ENCODE results near the gene ATP4A.

Gene ATP4A

DNA sequence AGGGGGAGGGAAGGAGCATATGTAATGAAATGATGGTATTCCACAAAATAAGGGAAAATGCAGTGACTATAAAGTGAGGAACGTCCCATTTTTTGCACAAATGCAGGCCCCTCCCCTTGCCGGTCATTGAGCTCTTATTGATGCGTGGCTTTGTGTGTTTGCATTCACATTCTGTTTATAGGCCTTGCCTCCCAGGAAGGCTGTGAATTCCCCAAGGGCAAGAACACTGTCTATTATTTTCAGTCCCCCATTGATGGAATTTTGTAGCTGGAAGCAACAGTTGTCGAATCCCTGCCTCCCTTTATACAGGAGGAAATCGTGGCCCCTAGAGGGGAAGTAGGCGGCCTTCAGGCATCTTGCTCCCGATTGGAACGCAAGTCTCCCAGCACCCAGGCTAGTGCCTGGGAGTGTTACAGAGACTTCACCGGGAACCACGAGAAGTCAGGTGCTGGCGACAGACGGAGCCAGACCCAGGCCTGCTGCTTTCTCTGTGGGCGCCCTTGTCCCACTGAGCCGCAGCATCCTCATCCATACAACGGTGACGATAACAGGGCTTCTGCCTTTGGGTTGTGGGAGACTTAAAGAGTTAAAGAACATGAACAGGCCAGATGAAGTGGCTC, 42.2 kb downstream of the ATP4A start:
- TF ChIP-seq, protein P1, sequence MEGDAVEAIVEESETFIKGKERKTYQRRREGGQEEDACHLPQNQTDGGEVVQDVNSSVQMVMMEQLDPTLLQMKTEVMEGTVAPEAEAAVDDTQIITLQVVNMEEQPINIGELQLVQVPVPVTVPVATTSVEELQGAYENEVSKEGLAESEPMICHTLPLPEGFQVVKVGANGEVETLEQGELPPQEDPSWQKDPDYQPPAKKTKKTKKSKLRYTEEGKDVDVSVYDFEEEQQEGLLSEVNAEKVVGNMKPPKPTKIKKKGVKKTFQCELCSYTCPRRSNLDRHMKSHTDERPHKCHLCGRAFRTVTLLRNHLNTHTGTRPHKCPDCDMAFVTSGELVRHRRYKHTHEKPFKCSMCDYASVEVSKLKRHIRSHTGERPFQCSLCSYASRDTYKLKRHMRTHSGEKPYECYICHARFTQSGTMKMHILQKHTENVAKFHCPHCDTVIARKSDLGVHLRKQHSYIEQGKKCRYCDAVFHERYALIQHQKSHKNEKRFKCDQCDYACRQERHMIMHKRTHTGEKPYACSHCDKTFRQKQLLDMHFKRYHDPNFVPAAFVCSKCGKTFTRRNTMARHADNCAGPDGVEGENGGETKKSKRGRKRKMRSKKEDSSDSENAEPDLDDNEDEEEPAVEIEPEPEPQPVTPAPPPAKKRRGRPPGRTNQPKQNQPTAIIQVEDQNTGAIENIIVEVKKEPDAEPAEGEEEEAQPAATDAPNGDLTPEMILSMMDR (IDR thresholded peaks at IDR 0.05; ENCODE audit: low read length, missing control alignments), result no peak
- no peak for DNase-seq (ENCODE audit: low read depth)

DNA sequence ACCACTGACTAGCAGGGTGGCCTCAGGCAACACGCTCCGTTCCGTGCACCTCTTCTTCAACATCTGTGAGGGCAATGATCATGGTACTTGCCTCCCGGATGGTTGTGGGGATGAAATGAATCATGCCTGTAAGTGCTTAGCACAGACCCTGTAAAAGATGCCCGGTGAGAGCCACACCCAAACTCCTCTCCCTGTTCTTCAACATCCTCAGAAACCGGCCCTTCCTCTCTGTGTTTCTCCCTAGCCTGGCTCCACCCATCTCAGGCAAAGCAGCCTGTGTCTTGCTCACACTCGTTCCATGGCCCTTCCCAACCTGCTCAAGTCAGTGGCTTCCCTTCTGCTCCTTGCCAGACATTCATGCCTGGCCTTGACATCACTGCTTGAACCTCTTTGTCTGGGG, 44.2 kb downstream of the ATP4A start:
- DNase-seq (ENCODE audit: low read depth), result peak; percentile 22
- TF ChIP-seq, protein P1 (IDR thresholded peaks at IDR 0.05; ENCODE audit: low read length, missing control alignments), result no peak
- H3K4me3 ChIP-seq (replicated peaks; ENCODE audit: low read depth, low read length), result no peak overlapping the region

More for the DNA sequence above, 42.2 kb downstream of the ATP4A start:
- H3K4me3 ChIP-seq (replicated peaks; ENCODE audit: low read depth, low read length), result no peak overlapping the region

DNA sequence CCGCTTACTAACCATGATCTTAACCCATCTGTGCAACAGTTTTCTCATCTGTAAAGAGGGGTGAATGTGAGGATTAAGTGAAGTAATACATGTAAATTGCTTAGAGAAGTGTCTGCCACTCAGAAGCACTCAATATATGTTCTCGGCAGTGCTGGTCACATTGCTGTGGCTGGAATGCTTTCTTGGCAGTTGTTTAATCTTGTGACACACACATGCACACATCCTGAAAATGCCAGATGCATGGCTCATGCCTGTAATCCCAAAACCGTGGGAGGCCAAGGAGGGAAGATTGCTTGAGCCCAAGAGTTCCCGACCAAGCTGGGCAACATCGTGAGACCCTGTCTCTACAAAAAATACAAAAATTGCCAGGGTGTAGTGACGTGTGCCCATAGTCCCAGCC, 45.1 kb downstream of the ATP4A start:
- DNase-seq (ENCODE audit: low read depth), result peak; percentile 98

DNA sequence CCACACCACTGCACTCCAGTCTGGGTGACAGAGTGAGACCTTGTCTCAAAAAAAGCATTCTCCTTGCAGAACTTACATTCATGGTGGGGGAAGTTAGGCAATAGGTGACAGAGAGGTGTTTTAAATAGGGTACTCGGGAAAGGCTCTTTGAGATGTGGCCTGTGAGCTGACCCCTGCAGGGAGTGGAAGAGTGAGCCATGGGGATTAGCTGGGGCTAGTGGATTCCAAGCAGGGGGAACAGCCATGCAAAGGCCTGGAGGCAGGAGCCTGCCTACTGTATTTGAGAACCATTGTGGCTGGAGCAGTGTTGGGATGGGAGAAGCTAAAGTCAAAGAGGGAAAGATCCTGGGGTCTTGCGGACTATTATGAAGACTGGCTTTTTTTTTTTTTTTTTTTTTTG, 46.1 kb downstream of the ATP4A start:
- TF ChIP-seq, protein P1 (IDR thresholded peaks at IDR 0.05; ENCODE audit: low read length, missing control alignments), result no peak
- H3K4me3 ChIP-seq (replicated peaks; ENCODE audit: low read depth, low read length), result no peak overlapping the region
- DNase-seq (ENCODE audit: low read depth), result no peak

More for the DNA sequence above, 45.1 kb downstream of the ATP4A start:
- H3K4me3 ChIP-seq (replicated peaks; ENCODE audit: low read depth, low read length), result no peak overlapping the region
- TF ChIP-seq, protein P1 (IDR thresholded peaks at IDR 0.05; ENCODE audit: low read length, missing control alignments), result no peak

DNA sequence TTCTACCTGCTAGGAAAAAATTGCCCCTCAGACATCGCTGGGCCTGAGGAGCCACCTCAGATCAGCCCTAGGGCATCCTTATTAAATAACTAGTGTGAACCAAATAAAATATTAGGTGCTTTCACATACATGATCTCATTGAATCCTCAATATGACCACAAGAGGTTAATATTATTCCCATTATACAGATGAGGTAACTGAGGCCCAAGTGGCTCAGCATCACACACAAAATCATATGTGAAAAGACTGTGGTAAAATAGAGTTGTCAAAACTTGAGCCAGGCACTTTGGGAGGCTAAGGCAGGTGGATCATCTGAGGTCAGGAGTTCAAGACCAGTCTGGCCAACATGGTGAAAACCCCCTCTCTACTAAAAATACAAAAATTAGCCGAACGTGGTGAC, 47.1 kb downstream of the ATP4A start:
- no peak for DNase-seq (ENCODE audit: low read depth)
- TF ChIP-seq, protein P1 (IDR thresholded peaks at IDR 0.05; ENCODE audit: low read length, missing control alignments), result no peak
- no peak overlapping the region for H3K4me3 ChIP-seq (replicated peaks; ENCODE audit: low read depth, low read length)

DNA sequence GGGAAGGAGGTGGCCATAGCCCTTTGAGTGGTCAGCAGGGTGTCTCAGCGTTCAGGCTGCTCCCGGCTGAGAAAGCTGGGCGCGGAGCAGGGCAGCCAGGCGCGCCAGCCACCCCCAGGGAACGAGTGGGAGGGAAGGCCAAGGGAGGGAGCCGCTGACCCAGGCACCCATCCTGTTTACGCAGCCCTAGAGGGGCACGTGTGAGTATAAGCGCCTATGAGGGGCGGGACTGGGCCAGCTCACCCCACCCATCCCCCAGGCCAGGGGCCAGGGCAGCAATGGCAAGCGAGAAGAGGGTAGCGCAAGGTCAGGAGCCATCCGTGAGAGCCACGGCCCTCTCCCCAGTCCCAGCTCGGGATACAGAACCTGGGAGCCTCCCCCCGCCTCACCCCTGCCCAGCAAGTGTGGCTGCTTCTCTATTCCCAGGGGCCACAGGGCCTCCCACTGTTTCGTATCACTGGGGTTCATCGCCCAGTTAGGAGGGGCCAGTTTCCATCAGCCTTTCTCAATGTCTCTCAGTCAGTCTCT, 49.1 kb downstream of the ATP4A start:
- DNase-seq (ENCODE audit: low read depth), result peak; percentile 54

More for the DNA sequence above, 49.1 kb downstream of the ATP4A start:
- TF ChIP-seq, protein P1 (IDR thresholded peaks at IDR 0.05; ENCODE audit: low read length, missing control alignments), result no peak
- no peak overlapping the region for H3K4me3 ChIP-seq (replicated peaks; ENCODE audit: low read depth, low read length)

Measured in fibroblast of pulmonary artery (primary cell).